IMR-90 (cell line): ENCODE measurements around the gene SLC6A13.

Experiments
- BHLHE40 ChIP-seq: fragments of 150-350 bp; IDR thresholded peaks from 2 replicates; pipeline ENCODE4 v1.6.1; 2016; ENCODE audit warnings: mild to moderate bottlenecking, low read depth, low read length
- CEBPB ChIP-seq: IDR thresholded peaks from 2 replicates; pipeline ENCODE4 v1.6.1; 2012; ENCODE audit warnings: low read depth, low read length, improper control_type of control experiment
- CTCF ChIP-seq: conservative IDR thresholded peaks from 2 replicates; pipeline ENCODE4 v1.5.1; 2012; ENCODE audit warnings: mild to moderate bottlenecking, low read depth, low read length, improper control_type of control experiment
- FOS ChIP-seq: fragments of 150-350 bp; IDR thresholded peaks from 2 replicates; pipeline ENCODE4 v1.6.1; 2016; ENCODE audit warnings: low read depth, low read length
- POLR2A ChIP-seq: IDR thresholded peaks from 2 replicates; pipeline ENCODE4 v1.6.1; 2012; ENCODE audit warnings: mild to moderate bottlenecking, low read depth, low read length
- RFX5 ChIP-seq: IDR thresholded peaks from 2 replicates; pipeline ENCODE4 v1.8.0; 2012; ENCODE audit warnings: low read depth, mild to moderate bottlenecking, low read length, moderate library complexity

- TF ChIP-seq CTCF: no peak
- no peak for TF ChIP-seq CEBPB
- TF ChIP-seq POLR2A: no peak
- no peak for TF ChIP-seq BHLHE40
- no peak for TF ChIP-seq FOS
- no peak for TF ChIP-seq RFX5
Observed at GRCh38 chr12:295132-295531, 32.5 kb upstream of the SLC6A13 start.
